GM10266 (cell line): ENCODE measurements around the gene GRAMD1B.
"Not testable (repeated sequence)": the region's sequence is repeated elsewhere in the genome, so short reads cannot be mapped to it uniquely, and the experiment has no call there.

Experiments used
- DNase-seq: peaks from one replicate; pipeline ENCODE4 v3.0.0; 2012; ENCODE audit errors: extremely low spot score
- TF ChIP-seq, protein P1 (sequence below): IDR thresholded peaks from 2 replicates; pipeline ENCODE4 v1.5.1; 2012; ENCODE audit warnings: mild to moderate bottlenecking, low read depth; ENCODE audit not compliant: control insufficient read depth, insufficient read depth; ENCODE audit errors: missing control alignments

The GRAMD1B gene

DNA sequence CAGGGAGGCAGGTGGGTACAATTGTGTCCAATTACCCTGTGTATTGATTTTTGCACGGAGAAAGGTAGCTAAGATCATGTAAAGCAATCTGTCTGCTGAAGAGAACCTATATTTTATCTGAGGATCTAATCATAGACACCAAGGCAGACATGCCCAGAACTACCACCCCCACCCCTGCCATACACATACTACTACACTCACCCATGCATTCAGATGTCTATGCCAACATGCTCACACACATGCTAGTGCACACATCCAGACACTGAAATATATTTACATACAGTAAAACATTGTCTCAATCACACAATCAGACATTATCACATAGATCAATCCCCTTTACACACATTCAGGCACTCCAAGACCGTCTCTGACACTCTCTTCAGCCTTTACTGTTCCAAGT is 222.5 kb downstream of the GRAMD1B start:
- no peak for DNase-seq
- TF ChIP-seq, protein P1, sequence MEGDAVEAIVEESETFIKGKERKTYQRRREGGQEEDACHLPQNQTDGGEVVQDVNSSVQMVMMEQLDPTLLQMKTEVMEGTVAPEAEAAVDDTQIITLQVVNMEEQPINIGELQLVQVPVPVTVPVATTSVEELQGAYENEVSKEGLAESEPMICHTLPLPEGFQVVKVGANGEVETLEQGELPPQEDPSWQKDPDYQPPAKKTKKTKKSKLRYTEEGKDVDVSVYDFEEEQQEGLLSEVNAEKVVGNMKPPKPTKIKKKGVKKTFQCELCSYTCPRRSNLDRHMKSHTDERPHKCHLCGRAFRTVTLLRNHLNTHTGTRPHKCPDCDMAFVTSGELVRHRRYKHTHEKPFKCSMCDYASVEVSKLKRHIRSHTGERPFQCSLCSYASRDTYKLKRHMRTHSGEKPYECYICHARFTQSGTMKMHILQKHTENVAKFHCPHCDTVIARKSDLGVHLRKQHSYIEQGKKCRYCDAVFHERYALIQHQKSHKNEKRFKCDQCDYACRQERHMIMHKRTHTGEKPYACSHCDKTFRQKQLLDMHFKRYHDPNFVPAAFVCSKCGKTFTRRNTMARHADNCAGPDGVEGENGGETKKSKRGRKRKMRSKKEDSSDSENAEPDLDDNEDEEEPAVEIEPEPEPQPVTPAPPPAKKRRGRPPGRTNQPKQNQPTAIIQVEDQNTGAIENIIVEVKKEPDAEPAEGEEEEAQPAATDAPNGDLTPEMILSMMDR, result no peak

DNA sequence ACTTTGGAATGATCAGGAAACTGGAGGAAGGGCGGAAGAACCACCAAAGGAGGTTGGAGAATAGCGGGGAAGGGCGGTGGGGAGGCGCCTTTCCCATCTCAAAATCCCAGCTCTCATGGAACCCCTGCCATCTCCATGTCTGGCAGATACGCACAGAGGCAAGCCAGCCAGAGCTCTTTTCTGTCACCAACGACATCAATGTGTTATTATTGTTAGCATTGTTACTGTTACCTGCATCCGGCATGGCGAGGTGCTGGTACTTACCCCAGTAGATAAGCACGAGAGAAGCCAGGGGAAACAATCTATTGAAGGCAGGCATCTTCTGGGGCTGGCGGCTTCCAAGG is 223.4 kb downstream of the GRAMD1B start:
- TF ChIP-seq, protein P1, result no peak

DNA sequence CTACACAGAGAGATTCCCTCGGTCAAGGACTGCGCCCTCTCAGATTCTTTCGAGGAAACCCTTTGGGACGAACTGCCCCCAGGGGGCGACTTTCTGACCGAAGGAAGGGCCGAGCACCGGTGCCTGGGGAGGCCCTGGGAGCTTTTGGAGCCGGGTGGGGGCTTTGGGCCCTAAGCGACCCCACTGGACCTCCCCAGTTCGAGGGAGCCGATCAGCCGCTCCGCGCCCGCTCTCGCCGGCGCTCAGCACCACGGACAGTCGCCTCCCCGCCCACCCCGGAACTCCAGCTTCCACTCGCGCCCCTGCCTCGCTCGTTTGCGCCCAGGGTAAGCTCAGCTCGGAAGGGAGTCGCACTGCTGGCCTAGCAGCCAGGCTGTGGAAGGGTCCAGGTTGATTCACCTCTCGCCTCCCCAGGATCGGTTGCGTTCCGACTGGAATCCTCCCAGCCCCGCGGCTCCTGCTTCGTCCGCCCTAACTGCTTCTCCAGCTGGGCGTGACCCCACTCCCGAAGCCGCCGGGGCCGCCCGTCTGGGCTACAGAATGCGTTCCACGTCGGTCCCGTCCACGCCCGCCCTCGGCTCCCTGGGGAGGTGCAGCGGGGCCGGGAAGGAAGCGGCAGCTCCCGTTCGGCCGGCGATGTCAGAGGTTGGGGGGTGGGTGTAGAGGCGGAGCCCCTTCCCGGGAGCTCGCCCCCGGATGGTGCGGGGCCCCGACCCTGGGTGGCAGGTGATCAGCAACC is 223.9 kb downstream of the GRAMD1B start:
- peak; percentile 66 for DNase-seq
- TF ChIP-seq, protein P1, result no peak

More for the DNA sequence above, 223.4 kb downstream of the GRAMD1B start:
- no peak for DNase-seq

DNA sequence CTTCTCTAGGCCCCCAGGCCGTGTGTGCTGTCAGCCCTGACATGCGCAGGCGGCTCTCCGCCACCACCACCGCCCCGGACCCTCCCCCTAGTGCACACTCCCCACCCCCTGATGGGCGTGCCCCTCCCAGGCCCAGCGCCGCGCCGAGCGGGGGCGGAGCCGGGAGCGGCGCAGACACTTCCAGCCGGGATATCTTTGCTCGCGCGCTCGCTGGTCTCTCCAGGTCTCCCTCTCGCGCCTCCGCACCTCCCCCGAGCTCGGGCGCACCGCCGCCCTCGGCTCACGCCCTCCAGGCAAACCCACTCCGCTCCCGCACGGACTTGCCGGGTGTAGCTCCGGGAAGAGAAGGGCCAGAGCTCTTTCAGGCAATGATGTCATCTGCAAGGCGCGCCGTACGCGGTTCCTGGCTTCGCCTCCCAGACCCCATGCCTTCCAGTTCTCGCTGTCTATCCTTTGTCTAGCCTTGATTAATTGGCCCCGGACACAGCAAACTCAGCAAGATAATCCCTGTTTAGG is 224.6 kb downstream of the GRAMD1B start, which contains the start of gene SCN3B:
Gene SCN3B, minus strand, starts transcription at position 59 of the 516 bp plus-strand sequence. CDS start 823 bp downstream, outside the sequence.
- DNase-seq, result peak; percentile 42
- TF ChIP-seq, protein P1, result no peak

DNA sequence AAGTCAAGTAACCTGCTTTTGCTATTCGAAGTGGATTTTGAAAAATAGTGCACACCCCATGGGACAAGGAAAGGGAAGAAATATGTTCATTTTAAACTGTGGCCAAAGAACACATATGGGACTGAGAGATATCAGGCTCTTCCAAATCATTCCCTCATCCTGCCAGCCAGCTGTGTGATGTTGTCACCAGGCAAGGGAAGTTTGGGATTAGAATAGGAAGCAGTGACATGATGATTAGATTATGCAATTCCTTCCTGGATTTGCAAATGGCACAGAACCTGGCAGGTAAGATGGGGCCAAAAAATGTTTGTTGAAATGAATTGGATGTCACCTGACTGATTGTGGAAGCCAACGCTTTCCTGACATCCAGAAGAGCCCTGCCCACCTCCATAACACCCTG is 229.2 kb downstream of the GRAMD1B start:
- no peak for DNase-seq
- TF ChIP-seq, protein P1, result no peak

DNA sequence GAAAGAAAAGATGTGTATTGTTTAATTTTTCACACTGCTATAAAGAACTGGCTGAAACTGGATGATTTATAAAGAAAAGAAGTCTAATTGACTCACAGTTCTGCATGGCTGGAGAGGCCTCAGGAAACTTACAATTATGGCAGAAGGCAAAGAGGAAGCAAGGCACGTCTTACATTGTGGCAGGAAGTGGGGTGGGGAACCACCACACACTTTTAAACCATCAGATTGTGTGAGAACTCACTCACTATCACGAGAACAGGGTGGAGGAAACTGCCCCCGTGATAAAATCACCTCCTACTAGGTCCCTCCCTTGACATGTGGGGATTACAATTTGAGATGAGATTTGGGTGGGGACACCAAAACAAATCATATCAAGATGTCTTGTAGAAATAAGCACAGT is 229.9 kb downstream of the GRAMD1B start:
- not testable (repeated sequence) for DNase-seq

DNA sequence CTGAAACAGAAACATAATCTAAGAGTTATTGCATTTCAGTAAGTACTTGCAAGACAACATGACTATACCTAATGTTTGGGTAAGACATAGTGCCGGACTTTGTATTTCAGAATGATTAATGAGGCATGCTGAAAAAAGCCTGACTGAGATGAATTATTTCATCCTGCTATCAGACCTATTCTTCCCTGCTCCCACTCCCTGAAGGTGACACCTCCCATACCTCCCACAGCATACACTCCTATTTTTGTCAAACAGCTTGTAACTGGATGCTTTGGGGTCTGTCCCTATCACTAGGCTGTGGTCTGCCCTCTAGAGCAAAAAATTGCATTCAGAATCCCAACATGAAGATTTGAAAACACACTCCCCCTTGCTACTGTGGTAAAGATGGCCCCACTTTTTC is 235.2 kb downstream of the GRAMD1B start:
- TF ChIP-seq, protein P1, result no peak
- no peak for DNase-seq
